HepG2 (cell line): ENCODE results near the gene PPAT. TPM values are rescaled to one million over a fixed set of nuclear protein-coding genes. Genes with fewer than 3 reads are reported as not detected.

Source experiments
- ARID2 ChIP-seq: sonication (generic); formaldehyde crosslinking; IDR thresholded peaks from 2 replicates; pipeline ENCODE4 v1.8.1; 2022; ENCODE audit warnings: mild to moderate bottlenecking, missing genetic modification reagents, borderline replicate concordance
- GTF2F1 ChIP-seq: fragments of 150-350 bp; IDR thresholded peaks from 2 replicates; pipeline ENCODE4 v1.6.1; 2014; ENCODE audit warnings: low read length
- HDAC2 ChIP-seq: sonication (generic); formaldehyde crosslinking; IDR thresholded peaks from 2 replicates; pipeline ENCODE4 v1.4.0; 2020; ENCODE audit warnings: missing genetic modification reagents
- NFKB2 ChIP-seq: sonication (generic); formaldehyde crosslinking; IDR thresholded peaks from 2 replicates; pipeline ENCODE4 v1.4.0; 2020; ENCODE audit warnings: missing genetic modification reagents, borderline replicate concordance
- ZFP90 ChIP-seq: sonication (generic); formaldehyde crosslinking; IDR thresholded peaks from 2 replicates; pipeline ENCODE4 v1.8.0; 2022; ENCODE audit warnings: missing genetic modification reagents, mild to moderate bottlenecking, inconsistent platforms, borderline replicate concordance
- ZNF138 ChIP-seq: sonication (generic); formaldehyde crosslinking; IDR thresholded peaks from 2 replicates; pipeline ENCODE4 v1.5.0; 2020; ENCODE audit warnings: mild to moderate bottlenecking, low read depth, missing genetic modification reagents
- ZNF7 ChIP-seq: IDR thresholded peaks from 2 replicates; pipeline ENCODE4 v1.6.1; 2016; ENCODE audit warnings: missing biosample characterization, missing genetic modification reagents
- ZNF747 ChIP-seq: sonication (generic); formaldehyde crosslinking; IDR thresholded peaks from 2 replicates; pipeline ENCODE4 v1.8.1; 2023; ENCODE audit warnings: missing genetic modification reagents, mild to moderate bottlenecking, borderline replicate concordance
- polyA plus RNA-seq, 8 experiments: library from polyadenylated mRNA; depleted of rRNA in 3 of 8; stranded (reverse) in 7 of 8; unstranded in 1 of 8; fragments of >200 nt; fragmentation: Illumina TruSeq in 4 of 8; extraction: Trizol in 4 of 8; gene quantifications; 2 replicates each; pipeline versions ENCODE4 v1.2.1 to v1.2.3, GENCODE V29; 2011 to 2016; ENCODE audit warnings: low read depth in 4 of 8, missing spikeins in 1 of 8, mixed read lengths in 1 of 8; ENCODE audit not compliant: insufficient read depth in 1 of 8
- total RNA-seq, 5 experiments: library from RNA; depleted of rRNA; stranded (reverse); fragments of >200 nt; fragmentation: Illumina TruSeq; extraction: Trizol; gene quantifications; 2 replicates each; pipeline ENCODE4 v1.2.3, GENCODE V29; 2016; ENCODE audit warnings: low read depth in 1 of 5
- TF ChIP-seq, protein P1 (sequence below): sonication (generic); formaldehyde crosslinking; IDR thresholded peaks from 2 replicates; pipeline ENCODE4 v1.4.0; 2020; ENCODE audit warnings: missing genetic modification reagents, borderline replicate concordance
- TF ChIP-seq, protein P2 (sequence below): IDR thresholded peaks from 2 replicates; pipeline ENCODE4 v1.6.1; 2016; ENCODE audit warnings: missing compliant biosample characterization, missing genetic modification reagents, borderline replicate concordance
- TF ChIP-seq, protein P3 (sequence below): sonication (generic); formaldehyde crosslinking; IDR thresholded peaks from 2 replicates; pipeline ENCODE4 v1.8.0; 2022; ENCODE audit warnings: missing genetic modification reagents, mild to moderate bottlenecking, moderate library complexity, borderline replicate concordance
- TF ChIP-seq, protein P4 (sequence below): sonication (generic); formaldehyde crosslinking; IDR thresholded peaks from 2 replicates; pipeline ENCODE4 v1.4.0; 2020; ENCODE audit warnings: missing genetic modification reagents, borderline replicate concordance
- TF ChIP-seq, protein P5 (sequence below): IDR thresholded peaks from 2 replicates; pipeline ENCODE4 v1.6.1; 2016; ENCODE audit warnings: low read depth, control low read depth

The PPAT gene
- total and polyA plus RNA-seq, 2 of the 13 experiments (the other 11 are each of a cell fraction or from before 2014, with no cell fraction given), result 16.9 to 62.6 TPM

DNA sequence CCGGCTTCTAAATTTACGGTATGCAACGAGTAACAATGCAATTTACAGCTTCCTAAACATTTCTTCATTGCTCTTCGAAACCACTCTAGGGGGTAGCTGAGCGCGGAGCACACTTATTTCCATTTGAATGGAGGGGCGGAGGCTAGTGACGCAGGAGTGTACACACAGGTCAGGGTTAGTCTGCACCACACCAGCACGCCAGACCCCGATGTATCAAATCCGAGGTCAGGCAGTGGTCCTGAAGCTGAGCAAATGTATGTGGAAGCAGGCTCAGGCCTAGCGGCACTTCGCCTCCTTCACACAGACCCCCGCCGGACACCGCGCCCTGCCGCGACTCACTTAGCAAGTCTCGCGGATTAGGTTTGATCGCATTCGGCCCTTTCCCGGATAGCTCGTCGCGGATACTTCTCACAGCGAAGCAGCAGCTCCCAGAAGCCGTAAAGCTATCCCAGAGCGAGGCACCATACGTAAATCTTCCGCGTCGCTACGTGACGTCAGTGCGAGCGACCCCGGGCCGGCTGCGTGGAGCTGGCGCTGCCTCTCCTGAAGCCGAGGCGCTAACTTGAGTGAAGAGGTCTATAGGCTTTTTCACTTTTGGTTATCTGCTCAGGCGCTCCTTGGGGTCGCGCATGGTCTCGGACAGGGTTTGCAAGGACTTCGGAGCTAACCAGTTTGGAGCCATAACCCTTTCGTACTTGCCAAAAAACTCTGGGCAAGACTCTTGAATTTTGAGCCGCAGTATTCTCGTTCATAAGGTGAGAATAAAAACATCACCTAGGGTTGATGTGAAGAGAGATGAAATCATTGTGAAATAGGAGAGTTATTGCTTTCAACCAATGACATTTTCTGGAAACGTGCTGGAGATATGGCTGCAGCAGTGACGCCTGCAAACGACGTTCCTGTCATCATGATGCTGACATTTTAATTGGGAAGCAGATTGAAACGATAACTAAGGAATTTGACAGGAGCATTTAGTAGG lies 48.1 kb downstream of the PPAT start, which contains the start of gene AASDH (continued):
- TF ChIP-seq, protein P1, sequence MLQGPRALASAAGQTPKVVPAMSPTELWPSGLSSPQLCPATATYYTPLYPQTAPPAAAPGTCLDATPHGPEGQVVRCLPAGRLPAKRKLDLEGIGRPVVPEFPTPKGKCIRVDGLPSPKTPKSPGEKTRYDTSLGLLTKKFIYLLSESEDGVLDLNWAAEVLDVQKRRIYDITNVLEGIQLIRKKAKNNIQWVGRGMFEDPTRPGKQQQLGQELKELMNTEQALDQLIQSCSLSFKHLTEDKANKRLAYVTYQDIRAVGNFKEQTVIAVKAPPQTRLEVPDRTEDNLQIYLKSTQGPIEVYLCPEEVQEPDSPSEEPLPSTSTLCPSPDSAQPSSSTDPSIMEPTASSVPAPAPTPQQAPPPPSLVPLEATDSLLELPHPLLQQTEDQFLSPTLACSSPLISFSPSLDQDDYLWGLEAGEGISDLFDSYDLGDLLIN (CRISPR knock-in tag), result peak; percentile 92; the same call in 1 of the 2 replicates
- no peak; the same call in 1 of the 2 replicates for TF ChIP-seq ZNF7
- TF ChIP-seq, protein P2, sequence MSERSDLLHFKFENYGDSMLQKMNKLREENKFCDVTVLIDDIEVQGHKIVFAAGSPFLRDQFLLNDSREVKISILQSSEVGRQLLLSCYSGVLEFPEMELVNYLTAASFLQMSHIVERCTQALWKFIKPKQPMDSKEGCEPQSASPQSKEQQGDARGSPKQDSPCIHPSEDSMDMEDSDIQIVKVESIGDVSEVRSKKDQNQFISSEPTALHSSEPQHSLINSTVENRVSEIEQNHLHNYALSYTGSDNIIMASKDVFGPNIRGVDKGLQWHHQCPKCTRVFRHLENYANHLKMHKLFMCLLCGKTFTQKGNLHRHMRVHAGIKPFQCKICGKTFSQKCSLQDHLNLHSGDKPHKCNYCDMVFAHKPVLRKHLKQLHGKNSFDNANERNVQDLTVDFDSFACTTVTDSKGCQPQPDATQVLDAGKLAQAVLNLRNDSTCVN (CRISPR knock-in tag), result peak; percentile 83; the same call in 1 of the 2 replicates
- TF ChIP-seq GTF2F1, result 0 out of 2 replicates have a peak, but pooled peaks have one; percentile 7
- TF ChIP-seq, protein P3, sequence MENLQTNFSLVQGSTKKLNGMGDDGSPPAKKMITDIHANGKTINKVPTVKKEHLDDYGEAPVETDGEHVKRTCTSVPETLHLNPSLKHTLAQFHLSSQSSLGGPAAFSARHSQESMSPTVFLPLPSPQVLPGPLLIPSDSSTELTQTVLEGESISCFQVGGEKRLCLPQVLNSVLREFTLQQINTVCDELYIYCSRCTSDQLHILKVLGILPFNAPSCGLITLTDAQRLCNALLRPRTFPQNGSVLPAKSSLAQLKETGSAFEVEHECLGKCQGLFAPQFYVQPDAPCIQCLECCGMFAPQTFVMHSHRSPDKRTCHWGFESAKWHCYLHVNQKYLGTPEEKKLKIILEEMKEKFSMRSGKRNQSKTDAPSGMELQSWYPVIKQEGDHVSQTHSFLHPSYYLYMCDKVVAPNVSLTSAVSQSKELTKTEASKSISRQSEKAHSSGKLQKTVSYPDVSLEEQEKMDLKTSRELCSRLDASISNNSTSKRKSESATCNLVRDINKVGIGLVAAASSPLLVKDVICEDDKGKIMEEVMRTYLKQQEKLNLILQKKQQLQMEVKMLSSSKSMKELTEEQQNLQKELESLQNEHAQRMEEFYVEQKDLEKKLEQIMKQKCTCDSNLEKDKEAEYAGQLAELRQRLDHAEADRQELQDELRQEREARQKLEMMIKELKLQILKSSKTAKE (CRISPR knock-in tag), result no peak
- TF ChIP-seq HDAC2 (CRISPR knock-in tag), result peak; percentile 87; the same call in 1 of the 2 replicates
- TF ChIP-seq, protein P4, sequence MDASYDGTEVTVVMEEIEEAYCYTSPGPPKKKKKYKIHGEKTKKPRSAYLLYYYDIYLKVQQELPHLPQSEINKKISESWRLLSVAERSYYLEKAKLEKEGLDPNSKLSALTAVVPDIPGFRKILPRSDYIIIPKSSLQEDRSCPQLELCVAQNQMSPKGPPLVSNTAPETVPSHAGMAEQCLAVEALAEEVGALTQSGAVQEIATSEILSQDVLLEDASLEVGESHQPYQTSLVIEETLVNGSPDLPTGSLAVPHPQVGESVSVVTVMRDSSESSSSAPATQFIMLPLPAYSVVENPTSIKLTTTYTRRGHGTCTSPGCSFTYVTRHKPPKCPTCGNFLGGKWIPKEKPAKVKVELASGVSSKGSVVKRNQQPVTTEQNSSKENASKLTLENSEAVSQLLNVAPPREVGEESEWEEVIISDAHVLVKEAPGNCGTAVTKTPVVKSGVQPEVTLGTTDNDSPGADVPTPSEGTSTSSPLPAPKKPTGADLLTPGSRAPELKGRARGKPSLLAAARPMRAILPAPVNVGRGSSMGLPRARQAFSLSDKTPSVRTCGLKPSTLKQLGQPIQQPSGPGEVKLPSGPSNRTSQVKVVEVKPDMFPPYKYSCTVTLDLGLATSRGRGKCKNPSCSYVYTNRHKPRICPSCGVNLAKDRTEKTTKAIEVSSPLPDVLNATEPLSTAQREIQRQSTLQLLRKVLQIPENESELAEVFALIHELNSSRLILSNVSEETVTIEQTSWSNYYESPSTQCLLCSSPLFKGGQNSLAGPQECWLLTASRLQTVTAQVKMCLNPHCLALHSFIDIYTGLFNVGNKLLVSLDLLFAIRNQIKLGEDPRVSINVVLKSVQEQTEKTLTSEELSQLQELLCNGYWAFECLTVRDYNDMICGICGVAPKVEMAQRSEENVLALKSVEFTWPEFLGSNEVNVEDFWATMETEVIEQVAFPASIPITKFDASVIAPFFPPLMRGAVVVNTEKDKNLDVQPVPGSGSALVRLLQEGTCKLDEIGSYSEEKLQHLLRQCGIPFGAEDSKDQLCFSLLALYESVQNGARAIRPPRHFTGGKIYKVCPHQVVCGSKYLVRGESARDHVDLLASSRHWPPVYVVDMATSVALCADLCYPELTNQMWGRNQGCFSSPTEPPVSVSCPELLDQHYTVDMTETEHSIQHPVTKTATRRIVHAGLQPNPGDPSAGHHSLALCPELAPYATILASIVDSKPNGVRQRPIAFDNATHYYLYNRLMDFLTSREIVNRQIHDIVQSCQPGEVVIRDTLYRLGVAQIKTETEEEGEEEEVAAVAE, result peak; percentile 53; the same call in 1 of the 2 replicates
- TF ChIP-seq ZNF747, result no peak
- TF ChIP-seq, protein P5, sequence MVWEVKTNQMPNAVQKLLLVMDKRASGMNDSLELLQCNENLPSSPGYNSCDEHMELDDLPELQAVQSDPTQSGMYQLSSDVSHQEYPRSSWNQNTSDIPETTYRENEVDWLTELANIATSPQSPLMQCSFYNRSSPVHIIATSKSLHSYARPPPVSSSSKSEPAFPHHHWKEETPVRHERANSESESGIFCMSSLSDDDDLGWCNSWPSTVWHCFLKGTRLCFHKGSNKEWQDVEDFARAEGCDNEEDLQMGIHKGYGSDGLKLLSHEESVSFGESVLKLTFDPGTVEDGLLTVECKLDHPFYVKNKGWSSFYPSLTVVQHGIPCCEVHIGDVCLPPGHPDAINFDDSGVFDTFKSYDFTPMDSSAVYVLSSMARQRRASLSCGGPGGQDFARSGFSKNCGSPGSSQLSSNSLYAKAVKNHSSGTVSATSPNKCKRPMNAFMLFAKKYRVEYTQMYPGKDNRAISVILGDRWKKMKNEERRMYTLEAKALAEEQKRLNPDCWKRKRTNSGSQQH (CRISPR knock-in tag), result peak; percentile 73
- peak; percentile 65; the same call in 1 of the 2 replicates for TF ChIP-seq ZFP90 (CRISPR knock-in tag)
- TF ChIP-seq ARID2, result no peak
- peak; percentile 70; the same call in 1 of the 2 replicates for TF ChIP-seq NFKB2 (CRISPR knock-in tag)
- peak; percentile 89 for TF ChIP-seq ZNF138 (CRISPR knock-in tag)
